Measurements from ENCODE around the gene EPHB2.

DNA sequence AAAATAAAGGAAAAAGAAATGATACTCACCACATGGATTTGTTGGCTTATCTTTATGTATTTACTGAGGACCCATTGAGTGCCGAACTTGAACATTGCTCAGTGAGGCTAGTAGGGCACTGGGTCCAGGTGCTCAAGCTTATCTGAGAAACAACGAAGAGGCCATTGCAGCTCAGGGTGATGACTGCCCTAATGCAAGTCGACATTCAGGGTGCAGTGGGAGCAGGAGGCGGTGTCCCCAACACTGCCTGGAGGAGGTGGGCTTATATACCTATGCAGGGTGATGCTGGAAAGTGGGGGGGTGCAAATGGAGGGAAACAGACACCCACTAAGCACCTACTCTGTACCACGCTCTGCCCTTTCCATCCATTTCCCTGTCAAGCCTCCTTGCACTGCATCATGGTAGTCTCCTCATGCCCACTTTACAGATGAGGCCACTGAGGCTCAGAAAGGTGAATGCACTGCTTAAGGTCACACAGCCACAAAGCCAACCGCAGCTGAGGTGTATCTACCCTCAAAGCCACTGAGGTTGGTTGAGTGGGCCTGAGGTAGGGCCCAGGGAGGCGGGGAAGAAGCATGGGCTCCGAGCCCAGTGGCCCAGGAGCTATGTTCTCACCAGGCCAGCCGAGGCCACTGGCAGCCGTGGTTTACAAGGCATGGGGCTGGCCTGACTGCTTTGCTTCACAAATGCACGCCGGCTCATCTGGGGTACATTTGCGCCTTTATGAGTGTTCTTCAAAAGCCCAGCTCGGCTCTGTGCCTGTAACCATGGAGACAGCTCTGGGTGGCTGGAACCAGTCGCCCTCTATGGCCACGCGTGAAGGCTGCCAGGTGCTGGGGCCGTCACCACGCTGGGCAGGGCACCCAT is 103.8 kb downstream of the EPHB2 start:
- TF ChIP-seq, protein P1, sequence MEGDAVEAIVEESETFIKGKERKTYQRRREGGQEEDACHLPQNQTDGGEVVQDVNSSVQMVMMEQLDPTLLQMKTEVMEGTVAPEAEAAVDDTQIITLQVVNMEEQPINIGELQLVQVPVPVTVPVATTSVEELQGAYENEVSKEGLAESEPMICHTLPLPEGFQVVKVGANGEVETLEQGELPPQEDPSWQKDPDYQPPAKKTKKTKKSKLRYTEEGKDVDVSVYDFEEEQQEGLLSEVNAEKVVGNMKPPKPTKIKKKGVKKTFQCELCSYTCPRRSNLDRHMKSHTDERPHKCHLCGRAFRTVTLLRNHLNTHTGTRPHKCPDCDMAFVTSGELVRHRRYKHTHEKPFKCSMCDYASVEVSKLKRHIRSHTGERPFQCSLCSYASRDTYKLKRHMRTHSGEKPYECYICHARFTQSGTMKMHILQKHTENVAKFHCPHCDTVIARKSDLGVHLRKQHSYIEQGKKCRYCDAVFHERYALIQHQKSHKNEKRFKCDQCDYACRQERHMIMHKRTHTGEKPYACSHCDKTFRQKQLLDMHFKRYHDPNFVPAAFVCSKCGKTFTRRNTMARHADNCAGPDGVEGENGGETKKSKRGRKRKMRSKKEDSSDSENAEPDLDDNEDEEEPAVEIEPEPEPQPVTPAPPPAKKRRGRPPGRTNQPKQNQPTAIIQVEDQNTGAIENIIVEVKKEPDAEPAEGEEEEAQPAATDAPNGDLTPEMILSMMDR (IDR thresholded peaks at IDR 0.05; ENCODE audit: extremely low read depth in 1 of 2, insufficient read depth in 1 of 2, low read depth in 1 of 2, low read length in 2 of 2), result no peak
- TF ChIP-seq EZH2 (IDR thresholded peaks at IDR 0.05; ENCODE audit: borderline replicate concordance, low read depth, low read length, severe bottlenecking), result no peak
- no peak for TF ChIP-seq POLR2AphosphoS5 (IDR thresholded peaks at IDR 0.05; ENCODE audit: insufficient read depth, low read depth, low read length)
- no peak for TF ChIP-seq POLR2A (IDR thresholded peaks at IDR 0.05; ENCODE audit: low read depth, low read length)
- no peak for TF ChIP-seq MYC (IDR thresholded peaks at IDR 0.05; ENCODE audit: low read depth, low read length)
- TF ChIP-seq, protein P2, sequence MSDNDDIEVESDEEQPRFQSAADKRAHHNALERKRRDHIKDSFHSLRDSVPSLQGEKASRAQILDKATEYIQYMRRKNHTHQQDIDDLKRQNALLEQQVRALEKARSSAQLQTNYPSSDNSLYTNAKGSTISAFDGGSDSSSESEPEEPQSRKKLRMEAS (IDR thresholded peaks at IDR 0.05; ENCODE audit: insufficient read depth, insufficient read length), result no peak
- TF ChIP-seq FOS (IDR thresholded peaks at IDR 0.05; ENCODE audit: borderline replicate concordance, insufficient read depth, low read length), result no peak
- no peak for TF ChIP-seq GATA2 (IDR thresholded peaks at IDR 0.05; ENCODE audit: insufficient read depth, insufficient read length, low read depth, low read length)
- TF ChIP-seq JUN (IDR thresholded peaks at IDR 0.05; ENCODE audit: borderline replicate concordance, insufficient read depth, insufficient read length, low read depth), result no peak
